K562 (cell line): ENCODE data around the gene SERPINA9. TPM values are rescaled to one million over a fixed set of nuclear protein-coding genes. Genes with fewer than 3 reads are reported as not detected.

Experiments used
- ATAC-seq: fragments of 200-7000 bp; cut with Tn5 transposase; 3 replicates; pipeline ENCODE4 v1.9.1; 2020; ENCODE audit warnings: moderate library complexity
- BruUV-seq: library from RNA; stranded (reverse); fragments of 400-500 nt; replicated peaks from 2 replicates; lab custom pipeline; 2021; lab: Mats Ljungman, UMichigan
- CTCF ChIA-PET: fragments of 300-600 bp; formaldehyde crosslinking; extraction: SDS; loops from one replicate; lab custom pipeline; 2021; ENCODE audit warnings: low intra/inter-chr PET ratio; lab: Yijun Ruan, JAX
- POLR2A ChIA-PET: fragments of 300-600, 350-650 bp; sonication (Branson Sonifier 250); formaldehyde crosslinking; extraction: SDS; loops from one replicate; lab custom pipeline; 2021; ENCODE audit warnings: antibody characterized with exemption, inconsistent platforms; lab: Yijun Ruan, JAX
- DNase-seq, 4 experiments: peaks; one replicate each; pipeline versions ENCODE4 v3.0.0 to v3.0.0-alpha.2; 2011 to 2018; ENCODE audit warnings: low spot score in 3 of 4, mixed read lengths in 3 of 4; ENCODE audit errors: extremely low read depth in 1 of 4
- FAIRE-seq: peaks from 2 replicates; lab custom pipeline; 2011; peaks lifted over from hg19 to GRCh38; lab: Jason Lieb, UNC
- H2AFZ ChIP-seq: 2 replicates; pipeline ENCODE4 v1.6.0; 2011; ENCODE audit warnings: low read depth, low read length, control low read depth, inconsistent platforms
- H3K27ac ChIP-seq: fragments of 200-600 bp; 3 replicates; pipeline ENCODE4 v1.8.0; 2011; ENCODE audit warnings: low read depth, mild to moderate bottlenecking, control low read depth, inconsistent platforms, low read length, moderate library complexity, mixed read lengths; ENCODE audit errors: extremely low read depth
- H3K27me3 ChIP-seq, 2 experiments: fragments of 300-600 bp in 1 of 2; 2 replicates in 1 of 2; 3 replicates in 1 of 2; pipeline versions ENCODE4 v1.6.0 to v1.8.0; 2011; ENCODE audit warnings: inconsistent platforms in 2 of 2, low read length in 2 of 2, mild to moderate bottlenecking in 1 of 2, mixed read lengths in 1 of 2, moderate library complexity in 1 of 2; ENCODE audit not compliant: control insufficient read depth in 2 of 2, insufficient read depth in 2 of 2
- H3K36me3 ChIP-seq: fragments of 300-600 bp; 3 replicates; pipeline ENCODE4 v1.8.0; 2011; ENCODE audit warnings: mild to moderate bottlenecking, low read length, inconsistent platforms; ENCODE audit not compliant: control insufficient read depth, insufficient read depth
- H3K4me1 ChIP-seq, 2 experiments: fragments of 200-600 bp in 1 of 2; replicated peaks in 1 of 2; 2 replicates in 1 of 2; 3 replicates in 1 of 2; pipeline versions ENCODE4 v1.5.1 to v1.8.0; 2011; ENCODE audit warnings: inconsistent platforms in 2 of 2, low read length in 2 of 2, mild to moderate bottlenecking in 1 of 2, mixed read lengths in 1 of 2, moderate library complexity in 1 of 2; ENCODE audit not compliant: control insufficient read depth in 2 of 2, insufficient read depth in 2 of 2
- H3K4me2 ChIP-seq: 2 replicates; pipeline ENCODE4 v1.6.1; 2011; ENCODE audit warnings: low read length, control low read depth, inconsistent platforms, mixed read lengths; ENCODE audit not compliant: insufficient read depth
- H3K4me3 ChIP-seq: fragments of 200-600 bp; sonication (generic), shearing (Covaris generic); 2 replicates; pipeline ENCODE4 v1.5.1; 2016; ENCODE audit warnings: control low read depth, inconsistent platforms
- H3K79me2 ChIP-seq: fragments of 200-600 bp; 3 replicates; pipeline ENCODE4 v1.8.0; 2011; ENCODE audit warnings: low read length, inconsistent platforms; ENCODE audit not compliant: control insufficient read depth, insufficient read depth
- H3K9ac ChIP-seq, 2 experiments: 2 replicates each; pipeline versions ENCODE4 v1.6.0 to v1.6.1; 2011; ENCODE audit warnings: low read depth in 2 of 2, low read length in 2 of 2, control low read depth in 1 of 2, inconsistent platforms in 1 of 2, mild to moderate bottlenecking in 1 of 2, mixed read lengths in 1 of 2; ENCODE audit not compliant: insufficient read depth in 1 of 2
- H3K9me1 ChIP-seq: one replicate; pipeline ENCODE4 v1.6.0; 2011; ENCODE audit warnings: inconsistent platforms, mild to moderate bottlenecking, low read length, moderate library complexity; ENCODE audit not compliant: control insufficient read depth, insufficient read depth
- H3K9me3 ChIP-seq: replicated peaks from 2 replicates; pipeline ENCODE4 v1.5.1; 2011; ENCODE audit warnings: low read depth, low read length, inconsistent platforms; ENCODE audit not compliant: control insufficient read depth, insufficient read depth
- H4K20me1 ChIP-seq: replicated peaks from 2 replicates; pipeline ENCODE4 v1.6.1; 2011; ENCODE audit warnings: low read length, inconsistent platforms, mixed read lengths; ENCODE audit not compliant: control insufficient read depth, insufficient read depth
- NCOA4 ChIP-seq: fragments of 450-650 bp; IDR thresholded peaks from 2 replicates; pipeline ENCODE4 v1.6.1; 2018; ENCODE audit warnings: mild to moderate bottlenecking; ENCODE audit not compliant: partially characterized antibody
- SAFB ChIP-seq: fragments of 200-400 bp; formaldehyde crosslinking; IDR thresholded peaks from 2 replicates; pipeline ENCODE4 v1.6.1; 2017; ENCODE audit warnings: low read depth, low read length, borderline replicate concordance
- STAT5B ChIP-seq: fragments of 250-450 bp; sonication (Bioruptor Pico); IDR thresholded peaks from 2 replicates; pipeline ENCODE4 v1.8.0; 2021; ENCODE audit warnings: mild to moderate bottlenecking, inconsistent platforms
- WGBS: fragments of 100-300 bp; shearing (Covaris generic); methylation state at CpG from one replicate; pipeline ENCODE4 v1.1.6; 2016; ENCODE audit warnings: low coverage, mixed read lengths; ENCODE audit not compliant: insufficient coverage; ENCODE audit errors: missing lambda C conversion rate; 5-methylcytosine and 5-hydroxymethylcytosine counted together
- in situ Hi-C: fragments of 300-500 bp; cut with MboI; formaldehyde crosslinking; loops from 4 replicates; pipeline ENCODE4 v1.15.0; 2018; ENCODE audit warnings: inconsistent platforms, mixed read lengths
- intact Hi-C: fragments of 100-400 bp; cut with micrococcal nuclease; formaldehyde crosslinking; loops from 2 replicates; pipeline ENCODE4 v1.14.2; 2022
- polyA plus RNA-seq, 8 experiments: library from polyadenylated mRNA; depleted of rRNA in 4 of 8; stranded (reverse) in 5 of 8; unstranded in 3 of 8; fragments of >200 nt; fragmentation: Nextera tagmentation in 2 of 8; fragmentation: Illumina TruSeq in 1 of 8; extraction: Ambion mirVana in 2 of 8; extraction: Trizol in 1 of 8; gene quantifications; 2 replicates each; pipeline versions ENCODE4 v1.2.1 to v1.2.3, GENCODE V29; 2011 to 2014; ENCODE audit warnings: inconsistent platforms in 1 of 8, missing spikeins in 1 of 8
- total RNA-seq, 7 experiments: library from RNA; depleted of rRNA in 6 of 7; stranded (reverse); fragments of >200 nt in 6 of 7; fragmentation: Illumina TruSeq in 2 of 7; extraction: Trizol in 2 of 7; gene quantifications; 2 replicates each; pipeline versions ENCODE4 v1.2.1 to v1.2.3, GENCODE V29; 2011 to 2021; ENCODE audit warnings: low replicate concordance in 1 of 7

The SERPINA9 gene
- total and polyA plus RNA-seq, 9 of the 15 experiments (the other 6 are each of a cell fraction or from before 2014, with no cell fraction given), result not detected

DNA sequence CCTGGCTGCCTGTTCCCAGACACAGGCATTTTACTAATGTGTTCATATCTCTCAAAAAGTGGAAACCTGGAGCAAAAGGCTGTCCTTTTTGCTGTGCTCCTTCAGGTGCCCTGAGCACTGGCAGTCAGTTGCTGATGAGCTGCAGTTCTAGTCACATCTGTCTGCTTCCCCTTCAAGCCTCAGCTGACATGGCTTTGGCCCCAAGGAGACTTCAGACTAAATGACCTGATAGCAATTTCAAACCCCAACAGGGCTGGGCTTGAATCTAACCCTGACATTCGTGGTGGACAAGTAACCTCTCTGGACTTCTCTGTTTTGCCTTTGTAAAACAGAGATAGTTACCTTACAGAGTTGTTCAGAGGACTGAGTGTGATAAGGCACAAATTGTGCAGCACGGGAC lies 5.7 kb downstream of the SERPINA9 start:
- no peak overlapping the region for H3K4me3 ChIP-seq
- no TSS peak for BruUV-seq
- POLR2A ChIA-PET, result no interaction called here
- H3K4me1 ChIP-seq, result no peaks in the 10 kb centered on the region
- intact Hi-C loops (no loop called here), in situ Hi-C loops (no loop called here)
- CTCF ChIA-PET, result no interaction called here
- H3K27me3 ChIP-seq, result no peaks in the 10 kb centered on the region
- no peak for TF ChIP-seq SAFB
- no peaks in the 10 kb centered on the region for H3K79me2 ChIP-seq
- no peak for DNase-seq
- no peak for FAIRE-seq
- no peaks in the 10 kb centered on the region for H4K20me1 ChIP-seq
- no peaks in the 10 kb centered on the region for H3K9me1 ChIP-seq
- H3K9ac ChIP-seq, result no peak overlapping the region
- no peak overlapping the region for H3K4me2 ChIP-seq
- WGBS, result 0% methylated on average over 2 of the region's 2 CpGs
- no peaks in the 10 kb centered on the region for H3K9me3 ChIP-seq
- no peaks in the 10 kb centered on the region for H3K36me3 ChIP-seq
- no peak overlapping the region for H2AFZ ChIP-seq
- no peak overlapping the region for H3K27ac ChIP-seq
- ATAC-seq, result no peak

DNA sequence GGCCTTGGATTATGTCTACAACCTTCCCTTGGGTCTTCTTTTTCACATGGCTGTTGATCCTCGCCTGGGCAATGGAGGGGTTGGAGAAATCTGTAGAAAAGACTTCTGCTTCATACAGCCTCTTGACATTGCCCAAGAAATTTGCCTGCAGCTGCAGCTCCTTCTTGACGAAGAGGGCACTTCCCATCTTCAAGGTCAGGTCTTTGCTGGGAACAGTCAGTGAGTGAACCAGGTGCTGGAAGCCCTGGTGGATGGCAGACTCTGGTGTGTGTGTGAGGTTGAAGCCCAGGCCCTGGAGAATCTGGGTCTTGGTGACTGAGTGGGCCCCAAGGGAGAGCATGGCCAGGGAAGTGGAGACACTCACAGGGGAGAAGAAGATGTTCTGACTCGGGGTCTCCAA lies 6.7 kb downstream of the SERPINA9 start:
- WGBS, result 4% methylated on average over 3 of the region's 3 CpGs

More for the DNA sequence above, 6.7 kb downstream of the SERPINA9 start:
- Histone ChIP-seq H2AFZ (no peak overlapping the region), H3K4me3 (no peak overlapping the region)
- CTCF ChIA-PET, result no interaction called here
- TF ChIP-seq NCOA4, result no peak
- no peak for TF ChIP-seq STAT5B (CRISPR knock-in tag)
- TF ChIP-seq, all 486 proteins: peak for 0
- H3K79me2 ChIP-seq, result no peaks in the 10 kb centered on the region
- H3K9me3 ChIP-seq, result no peaks in the 10 kb centered on the region
- in situ Hi-C loops (no loop called here), intact Hi-C loops (no loop called here)
- H3K4me2 ChIP-seq, result no peak overlapping the region
- no peak for ATAC-seq
- H3K27ac ChIP-seq, result no peak overlapping the region
- BruUV-seq, result no TSS peak
- POLR2A ChIA-PET, result no interaction called here
- no peaks in the 10 kb centered on the region for H3K4me1 ChIP-seq
- no peaks in the 10 kb centered on the region for H3K27me3 ChIP-seq
- FAIRE-seq, result no peak
- no peak for DNase-seq
- H3K9ac ChIP-seq, result no peak overlapping the region
- no peaks in the 10 kb centered on the region for H4K20me1 ChIP-seq
- H3K9me1 ChIP-seq, result no peaks in the 10 kb centered on the region
- no peaks in the 10 kb centered on the region for H3K36me3 ChIP-seq
